Ishikawa (cell line): ENCODE results near the gene POLR1B.

ENCODE experiments used
- EP300 ChIP-seq: IDR thresholded peaks from 2 replicates; pipeline ENCODE4 v1.6.1; 2012; ENCODE audit warnings: borderline replicate concordance
- MAX ChIP-seq: IDR thresholded peaks from 2 replicates; pipeline ENCODE4 v1.6.1; 2012
- REST ChIP-seq: IDR thresholded peaks from 2 replicates; pipeline ENCODE4 v1.6.1; 2012; ENCODE audit warnings: low read depth, mild to moderate bottlenecking
- TAF1 ChIP-seq: IDR thresholded peaks from 2 replicates; pipeline ENCODE4 v1.6.1; 2012; ENCODE audit warnings: low read depth, mild to moderate bottlenecking
- TEAD4 ChIP-seq: IDR thresholded peaks from 2 replicates; pipeline ENCODE4 v1.6.1; 2012

DNA sequence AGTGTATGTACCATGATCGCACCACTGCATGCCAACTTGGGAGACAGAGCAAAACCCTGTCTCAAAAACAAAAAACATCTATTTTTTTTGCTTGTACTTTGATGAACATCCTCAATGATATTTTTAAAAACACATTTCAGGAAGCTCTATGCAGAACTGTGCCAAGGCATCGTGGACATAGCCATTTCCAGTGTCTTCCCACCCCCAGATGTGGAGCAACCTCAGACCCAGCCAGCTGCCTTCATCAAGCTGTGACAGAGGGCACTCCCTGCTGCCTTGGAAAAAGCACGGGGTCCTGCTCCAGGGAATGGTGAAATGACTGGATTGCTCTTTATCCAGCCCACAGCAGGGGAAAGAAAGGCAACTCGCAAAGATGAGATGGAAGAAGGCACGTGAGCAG, 13.7 kb upstream of the POLR1B start:
- TF ChIP-seq TEAD4: no peak
- no peak for TF ChIP-seq MAX
- TF ChIP-seq REST: no peak
- no peak for TF ChIP-seq EP300
- no peak for TF ChIP-seq TAF1
